ENCODE results near the gene LYAR. TPM values are rescaled to one million over a fixed set of nuclear protein-coding genes. Genes with fewer than 3 reads are reported as not detected.

LYAR gene
- total and polyA plus RNA-seq, 10 of the 15 experiments (the other 5 are each of a cell fraction or from before 2014, with no cell fraction given): 18.3 to 85.4 (median 40.1) TPM

DNA sequence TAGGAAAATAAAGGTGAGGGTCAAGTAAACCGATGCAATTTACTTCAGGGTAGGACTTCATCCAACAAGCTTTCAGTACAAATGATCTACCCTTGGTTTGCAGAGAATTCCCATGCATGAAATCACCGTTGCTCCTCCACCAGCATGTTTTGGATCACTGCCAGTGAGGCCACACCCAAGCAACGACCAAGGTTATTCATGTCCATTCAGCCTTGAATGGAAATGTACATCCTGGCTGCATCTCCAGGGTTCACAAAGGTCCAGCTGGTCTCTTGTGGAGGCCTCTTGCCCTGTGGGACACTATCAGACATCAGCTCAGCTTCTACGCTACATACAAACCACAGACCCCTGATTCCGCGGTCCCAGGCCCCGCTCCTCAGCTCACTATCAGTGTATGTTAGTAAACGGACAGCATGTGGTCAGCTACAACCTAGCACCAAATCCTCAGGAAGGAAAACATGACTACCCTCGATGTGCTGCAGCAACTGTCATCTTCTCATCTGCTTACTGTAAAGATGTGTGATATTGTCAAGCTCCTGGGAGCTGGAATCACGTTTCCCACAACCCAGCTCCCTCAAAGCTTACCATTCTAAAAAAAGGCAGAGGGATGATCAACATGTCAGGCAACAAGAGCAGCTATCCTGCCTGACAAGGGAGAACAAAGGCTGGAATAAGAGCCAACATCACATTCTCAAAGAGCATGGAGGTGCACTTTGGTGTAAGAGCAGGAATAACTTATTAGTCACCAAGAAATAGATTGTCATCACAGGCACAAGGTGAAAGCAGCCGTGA is 4.9 kb downstream of the LYAR start (continued):
- TF ChIP-seq, protein P1, sequence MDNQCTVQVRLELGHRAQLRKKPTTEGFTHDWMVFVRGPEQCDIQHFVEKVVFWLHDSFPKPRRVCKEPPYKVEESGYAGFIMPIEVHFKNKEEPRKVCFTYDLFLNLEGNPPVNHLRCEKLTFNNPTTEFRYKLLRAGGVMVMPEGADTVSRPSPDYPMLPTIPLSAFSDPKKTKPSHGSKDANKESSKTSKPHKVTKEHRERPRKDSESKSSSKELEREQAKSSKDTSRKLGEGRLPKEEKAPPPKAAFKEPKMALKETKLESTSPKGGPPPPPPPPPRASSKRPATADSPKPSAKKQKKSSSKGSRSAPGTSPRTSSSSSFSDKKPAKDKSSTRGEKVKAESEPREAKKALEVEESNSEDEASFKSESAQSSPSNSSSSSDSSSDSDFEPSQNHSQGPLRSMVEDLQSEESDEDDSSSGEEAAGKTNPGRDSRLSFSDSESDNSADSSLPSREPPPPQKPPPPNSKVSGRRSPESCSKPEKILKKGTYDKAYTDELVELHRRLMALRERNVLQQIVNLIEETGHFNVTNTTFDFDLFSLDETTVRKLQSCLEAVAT (IDR thresholded peaks at IDR 0.05): no peak
- TF ChIP-seq EED (IDR thresholded peaks at IDR 0.05; ENCODE audit: low read depth): no peak
- TF ChIP-seq IKZF2 (IDR thresholded peaks at IDR 0.05): no peak
- no peak for TF ChIP-seq SIN3A (IDR thresholded peaks at IDR 0.05; ENCODE audit: low read depth, low read length)

DNA sequence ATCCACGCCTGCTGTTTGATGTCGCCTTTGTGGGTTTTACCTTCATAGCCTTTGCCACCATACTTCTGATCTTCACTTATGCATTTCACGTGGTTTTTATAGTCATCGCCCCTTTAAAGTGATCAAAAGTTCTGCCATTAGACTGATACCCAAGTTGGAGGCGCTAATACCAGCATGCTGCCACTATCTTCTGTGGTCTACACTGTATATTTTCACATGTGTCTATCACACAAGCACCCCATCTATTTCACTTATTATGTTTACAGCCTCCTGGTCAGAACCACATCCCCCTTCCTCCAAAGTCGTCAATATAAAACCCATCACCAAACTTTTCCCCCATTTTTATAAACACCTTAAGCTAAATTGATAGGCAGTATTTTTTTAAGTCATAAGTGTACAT is 8.2 kb downstream of the LYAR start:
- 90% methylated on average over 6 of the region's 6 CpGs for WGBS (ENCODE audit: insufficient coverage, insufficient replicate concordance, low lambda C conversion rate, missing lambda C conversion rate)
- RAD21 ChIA-PET (ENCODE audit: unreplicated experiment): no interaction called here
- Histone ChIP-seq H3K4me1 (ENCODE audit: control insufficient read depth, insufficient read depth, low read length) (no peaks in the 10 kb centered on the region), H3K9ac (ENCODE audit: control insufficient read depth, insufficient read depth, low read length) (no peak overlapping the region), H4K20me1 (ENCODE audit: control insufficient read depth, insufficient read depth) (no peaks in the 10 kb centered on the region), H3K4me3 (no peak overlapping the region), H3K36me3 (ENCODE audit: control insufficient read depth in 2 of 2, insufficient read depth in 2 of 2, low read length in 1 of 2) (peaks cover 14 to 33% of the 10 kb centered on the region in 2 experiments), H3K79me2 (ENCODE audit: control insufficient read depth, insufficient read depth, low read length) (peaks cover 5% of the 10 kb centered on the region), H2AFZ (ENCODE audit: control insufficient read depth, low read depth, low read length) (no peak overlapping the region), H3K9me3 (replicated peaks; ENCODE audit: control insufficient read depth, insufficient read depth, low read length) (no peaks in the 10 kb centered on the region), H3K4me2 (ENCODE audit: control insufficient read depth, insufficient read depth) (no peak overlapping the region), H3K27ac (ENCODE audit: control insufficient read depth, insufficient read depth) (no peak overlapping the region), H3K27me3 (replicated peaks in 1 of 2; ENCODE audit: control insufficient read depth in 2 of 2, insufficient read depth in 2 of 2, low read length in 1 of 2) (no peaks in the 10 kb centered on the region)
- no peak for TF ChIP-seq NFYB (IDR thresholded peaks at IDR 0.05; ENCODE audit: insufficient read depth, low read depth, low read length)
- no peak for TF ChIP-seq GABPA (IDR thresholded peaks at IDR 0.05; ENCODE audit: low read depth)
- TF ChIP-seq, protein P2, sequence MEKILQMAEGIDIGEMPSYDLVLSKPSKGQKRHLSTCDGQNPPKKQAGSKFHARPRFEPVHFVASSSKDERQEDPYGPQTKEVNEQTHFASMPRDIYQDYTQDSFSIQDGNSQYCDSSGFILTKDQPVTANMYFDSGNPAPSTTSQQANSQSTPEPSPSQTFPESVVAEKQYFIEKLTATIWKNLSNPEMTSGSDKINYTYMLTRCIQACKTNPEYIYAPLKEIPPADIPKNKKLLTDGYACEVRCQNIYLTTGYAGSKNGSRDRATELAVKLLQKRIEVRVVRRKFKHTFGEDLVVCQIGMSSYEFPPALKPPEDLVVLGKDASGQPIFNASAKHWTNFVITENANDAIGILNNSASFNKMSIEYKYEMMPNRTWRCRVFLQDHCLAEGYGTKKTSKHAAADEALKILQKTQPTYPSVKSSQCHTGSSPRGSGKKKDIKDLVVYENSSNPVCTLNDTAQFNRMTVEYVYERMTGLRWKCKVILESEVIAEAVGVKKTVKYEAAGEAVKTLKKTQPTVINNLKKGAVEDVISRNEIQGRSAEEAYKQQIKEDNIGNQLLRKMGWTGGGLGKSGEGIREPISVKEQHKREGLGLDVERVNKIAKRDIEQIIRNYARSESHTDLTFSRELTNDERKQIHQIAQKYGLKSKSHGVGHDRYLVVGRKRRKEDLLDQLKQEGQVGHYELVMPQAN (conservative IDR thresholded peaks at IDR 0.05): no peak
- TF ChIP-seq, protein P3, sequence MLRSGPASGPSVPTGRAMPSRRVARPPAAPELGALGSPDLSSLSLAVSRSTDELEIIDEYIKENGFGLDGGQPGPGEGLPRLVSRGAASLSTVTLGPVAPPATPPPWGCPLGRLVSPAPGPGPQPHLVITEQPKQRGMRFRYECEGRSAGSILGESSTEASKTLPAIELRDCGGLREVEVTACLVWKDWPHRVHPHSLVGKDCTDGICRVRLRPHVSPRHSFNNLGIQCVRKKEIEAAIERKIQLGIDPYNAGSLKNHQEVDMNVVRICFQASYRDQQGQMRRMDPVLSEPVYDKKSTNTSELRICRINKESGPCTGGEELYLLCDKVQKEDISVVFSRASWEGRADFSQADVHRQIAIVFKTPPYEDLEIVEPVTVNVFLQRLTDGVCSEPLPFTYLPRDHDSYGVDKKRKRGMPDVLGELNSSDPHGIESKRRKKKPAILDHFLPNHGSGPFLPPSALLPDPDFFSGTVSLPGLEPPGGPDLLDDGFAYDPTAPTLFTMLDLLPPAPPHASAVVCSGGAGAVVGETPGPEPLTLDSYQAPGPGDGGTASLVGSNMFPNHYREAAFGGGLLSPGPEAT (IDR thresholded peaks at IDR 0.05; ENCODE audit: low read depth): no peak
- TF ChIP-seq IKZF1 (conservative IDR thresholded peaks at IDR 0.05): no peak
- no peak for TF ChIP-seq NFXL1 (IDR thresholded peaks at IDR 0.05; ENCODE audit: borderline replicate concordance)
- no peak for TF ChIP-seq EED (IDR thresholded peaks at IDR 0.05; ENCODE audit: low read depth)
- TF ChIP-seq SP1 (IDR thresholded peaks at IDR 0.05; ENCODE audit: low read depth, low read length): no peak
- TF ChIP-seq, protein P4, sequence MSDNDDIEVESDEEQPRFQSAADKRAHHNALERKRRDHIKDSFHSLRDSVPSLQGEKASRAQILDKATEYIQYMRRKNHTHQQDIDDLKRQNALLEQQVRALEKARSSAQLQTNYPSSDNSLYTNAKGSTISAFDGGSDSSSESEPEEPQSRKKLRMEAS (IDR thresholded peaks at IDR 0.05; ENCODE audit: low read depth, low read length): no peak
- no peak for TF ChIP-seq MYB (IDR thresholded peaks at IDR 0.05; ENCODE audit: borderline replicate concordance, low read depth, low read length)
- no peak for TF ChIP-seq MTA2 (IDR thresholded peaks at IDR 0.05; ENCODE audit: low read depth)
- POLR2A ChIA-PET: no interaction called here
- ATAC-seq: no peak
- intact Hi-C loops (cut with micrococcal nuclease; ENCODE audit: unreplicated experiment): no loop called here
- FAIRE-seq: no peak
- no peak for DNase-seq (ENCODE audit: low read depth, low spot score)
- SMC1A ChIA-PET (ENCODE audit: uncharacterized antibody, unreplicated experiment): interaction anchor here (0.7 to 0.8 kb wide), 2 partner anchors 30 to 56 kb away, joined by 3 read pairs; no protein-coding TSS in a partner anchor
- in situ Hi-C loops (cut with MboI): no loop called here
- CTCF ChIA-PET: interaction anchor here (0.6 to 1.3 kb wide), 4 partner anchors 8 to 1138 kb away, joined by 3 read pairs; no protein-coding TSS in a partner anchor
- no TSS peak for BruUV-seq (replicated peaks)
